ENCODE measurements around the gene IL13RA1.

DNA sequence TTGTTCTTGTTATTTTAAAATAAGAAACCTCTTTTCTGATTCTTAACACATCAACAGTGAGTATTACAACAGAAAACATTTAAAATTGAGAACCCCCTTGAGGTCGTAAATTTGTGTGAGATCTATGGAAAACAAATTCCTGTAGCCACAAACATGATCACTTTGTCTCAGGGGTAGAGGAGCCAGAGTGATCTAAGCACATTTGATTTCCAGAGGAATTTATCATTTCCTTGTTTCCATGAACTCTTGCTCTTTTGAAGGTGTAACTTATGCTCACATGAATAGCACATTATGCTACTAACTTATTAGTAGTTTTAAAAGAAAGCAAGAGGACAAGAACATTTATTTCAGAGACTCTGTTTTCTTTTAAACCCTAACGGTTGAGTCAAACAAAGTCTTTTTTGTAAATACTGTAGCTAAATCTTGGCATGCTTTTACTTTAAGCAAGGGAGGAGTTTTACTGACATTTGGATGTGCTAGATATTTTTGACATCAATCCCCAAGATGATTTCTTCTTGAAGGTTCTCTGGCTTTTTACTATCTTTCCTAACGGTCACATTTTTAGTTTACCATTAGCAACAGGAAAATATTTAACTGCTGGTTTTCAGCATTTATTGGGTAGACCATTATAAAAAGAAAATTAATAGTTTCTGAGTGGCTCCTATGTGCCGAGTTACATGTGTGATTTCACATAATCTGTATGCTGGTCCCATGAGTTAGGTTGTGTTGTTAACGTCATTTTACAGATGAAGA lies 68.3 kb downstream of the IL13RA1 start:
- TF ChIP-seq, protein P1, sequence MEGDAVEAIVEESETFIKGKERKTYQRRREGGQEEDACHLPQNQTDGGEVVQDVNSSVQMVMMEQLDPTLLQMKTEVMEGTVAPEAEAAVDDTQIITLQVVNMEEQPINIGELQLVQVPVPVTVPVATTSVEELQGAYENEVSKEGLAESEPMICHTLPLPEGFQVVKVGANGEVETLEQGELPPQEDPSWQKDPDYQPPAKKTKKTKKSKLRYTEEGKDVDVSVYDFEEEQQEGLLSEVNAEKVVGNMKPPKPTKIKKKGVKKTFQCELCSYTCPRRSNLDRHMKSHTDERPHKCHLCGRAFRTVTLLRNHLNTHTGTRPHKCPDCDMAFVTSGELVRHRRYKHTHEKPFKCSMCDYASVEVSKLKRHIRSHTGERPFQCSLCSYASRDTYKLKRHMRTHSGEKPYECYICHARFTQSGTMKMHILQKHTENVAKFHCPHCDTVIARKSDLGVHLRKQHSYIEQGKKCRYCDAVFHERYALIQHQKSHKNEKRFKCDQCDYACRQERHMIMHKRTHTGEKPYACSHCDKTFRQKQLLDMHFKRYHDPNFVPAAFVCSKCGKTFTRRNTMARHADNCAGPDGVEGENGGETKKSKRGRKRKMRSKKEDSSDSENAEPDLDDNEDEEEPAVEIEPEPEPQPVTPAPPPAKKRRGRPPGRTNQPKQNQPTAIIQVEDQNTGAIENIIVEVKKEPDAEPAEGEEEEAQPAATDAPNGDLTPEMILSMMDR (conservative IDR thresholded peaks at IDR 0.05 in 1 of 2, IDR thresholded peaks at IDR 0.05 in 1 of 2; ENCODE audit: extremely low read depth in 1 of 2, insufficient read depth in 1 of 2, low read depth in 1 of 2, low read length in 2 of 2), result no peak
- no peak for TF ChIP-seq EZH2 (IDR thresholded peaks at IDR 0.05; ENCODE audit: borderline replicate concordance, low read length)

Measured in mammary epithelial cell (primary cell).